ENCODE results near the gene PLPPR1. TPM values are rescaled to one million over a fixed set of nuclear protein-coding genes. Genes with fewer than 3 reads are reported as not detected.

The PLPPR1 gene
- total RNA-seq, 4 donors from 2014 or later: 0.47 to 0.57 TPM; not detected in 2

DNA sequence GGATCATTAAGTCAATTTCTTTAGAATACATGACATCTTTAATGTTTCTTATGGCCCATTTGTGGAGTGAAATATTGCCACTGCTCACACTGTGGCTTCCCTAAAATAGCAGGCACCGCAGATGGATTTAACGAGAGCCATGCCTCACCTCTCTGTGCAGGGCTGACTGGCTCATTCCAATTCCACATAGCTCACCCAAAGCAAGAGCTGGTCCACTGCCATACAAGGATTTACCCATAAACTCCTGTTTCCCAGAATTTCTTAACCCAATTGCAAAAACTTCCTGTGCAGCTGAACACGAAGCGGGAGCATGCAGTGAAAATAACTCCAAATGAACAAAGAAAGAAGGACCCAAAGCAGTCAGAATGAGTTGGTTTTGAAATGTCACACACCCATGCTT lies 196.7 kb downstream of the PLPPR1 start:
- H3K4me3 ChIP-seq: no peak overlapping the region

DNA sequence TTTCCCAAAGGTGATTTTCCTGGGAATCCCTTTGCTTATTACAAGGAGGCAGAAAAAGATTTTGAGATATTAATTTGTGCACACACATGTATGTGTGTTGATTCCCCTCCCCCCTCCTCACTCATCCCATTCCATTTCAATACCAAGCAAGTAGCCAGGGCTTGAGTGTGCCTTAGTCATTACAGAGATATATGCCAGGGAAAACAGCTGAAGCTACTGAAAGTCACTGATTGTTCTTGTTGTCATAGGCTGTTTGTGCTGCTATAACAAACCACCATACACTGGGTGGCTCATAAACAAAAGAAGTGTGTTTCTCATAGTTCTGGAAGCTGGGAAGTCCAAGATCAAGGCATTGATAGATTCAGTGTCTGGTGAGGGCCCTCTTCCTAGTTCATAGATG lies 197.6 kb downstream of the PLPPR1 start:
- H3K27ac ChIP-seq: no peak overlapping the region
- intact Hi-C loops (cut with DNase I): no loop called here
- TF ChIP-seq, protein P1, sequence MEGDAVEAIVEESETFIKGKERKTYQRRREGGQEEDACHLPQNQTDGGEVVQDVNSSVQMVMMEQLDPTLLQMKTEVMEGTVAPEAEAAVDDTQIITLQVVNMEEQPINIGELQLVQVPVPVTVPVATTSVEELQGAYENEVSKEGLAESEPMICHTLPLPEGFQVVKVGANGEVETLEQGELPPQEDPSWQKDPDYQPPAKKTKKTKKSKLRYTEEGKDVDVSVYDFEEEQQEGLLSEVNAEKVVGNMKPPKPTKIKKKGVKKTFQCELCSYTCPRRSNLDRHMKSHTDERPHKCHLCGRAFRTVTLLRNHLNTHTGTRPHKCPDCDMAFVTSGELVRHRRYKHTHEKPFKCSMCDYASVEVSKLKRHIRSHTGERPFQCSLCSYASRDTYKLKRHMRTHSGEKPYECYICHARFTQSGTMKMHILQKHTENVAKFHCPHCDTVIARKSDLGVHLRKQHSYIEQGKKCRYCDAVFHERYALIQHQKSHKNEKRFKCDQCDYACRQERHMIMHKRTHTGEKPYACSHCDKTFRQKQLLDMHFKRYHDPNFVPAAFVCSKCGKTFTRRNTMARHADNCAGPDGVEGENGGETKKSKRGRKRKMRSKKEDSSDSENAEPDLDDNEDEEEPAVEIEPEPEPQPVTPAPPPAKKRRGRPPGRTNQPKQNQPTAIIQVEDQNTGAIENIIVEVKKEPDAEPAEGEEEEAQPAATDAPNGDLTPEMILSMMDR (IDR thresholded peaks at IDR 0.05): no peak
- no peak for TF ChIP-seq POLR2A (IDR thresholded peaks at IDR 0.05)
- H3K9me3 ChIP-seq: no peaks in the 10 kb centered on the region
- no peaks in the 10 kb centered on the region for H3K27me3 ChIP-seq
- H3K36me3 ChIP-seq: no peaks in the 10 kb centered on the region
- H3K4me3 ChIP-seq: no peak overlapping the region
- DNase-seq: no peak
- H3K4me1 ChIP-seq: no peaks in the 10 kb centered on the region

More for the DNA sequence above, 196.7 kb downstream of the PLPPR1 start:
- DNase-seq: no peak
- Histone ChIP-seq H3K4me1 (no peaks in the 10 kb centered on the region), H3K27ac (no peak overlapping the region), H3K9me3 (no peaks in the 10 kb centered on the region), H3K27me3 (no peaks in the 10 kb centered on the region), H3K36me3 (no peaks in the 10 kb centered on the region)
- TF ChIP-seq POLR2A (IDR thresholded peaks at IDR 0.05): no peak
- TF ChIP-seq, protein P1 (IDR thresholded peaks at IDR 0.05): no peak
- intact Hi-C loops (cut with DNase I): no loop called here
- 76 to 93% methylated on average over 4 of the region's 4 CpGs for WGBS, 2 donors

DNA sequence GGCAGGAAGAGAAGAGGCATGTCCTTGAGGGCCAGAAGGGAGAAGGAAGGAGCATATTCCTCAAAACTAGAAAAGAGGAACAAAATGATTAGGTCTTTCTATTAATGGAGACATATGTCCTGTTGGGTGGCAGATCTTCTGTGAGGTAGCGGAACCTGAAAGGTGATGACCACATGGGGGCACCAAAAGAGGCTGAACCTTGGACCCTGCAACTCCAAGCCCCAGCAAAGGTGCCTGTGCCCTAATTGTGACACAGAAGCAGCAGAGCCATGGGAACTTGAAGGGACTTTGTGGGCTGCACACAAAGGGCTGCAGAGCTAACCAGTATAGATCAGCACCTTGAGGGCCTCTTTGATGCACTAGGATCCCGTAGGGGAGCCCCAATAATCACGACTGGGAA lies 198.3 kb downstream of the PLPPR1 start:
- 69 to 79% methylated on average over 3 of the region's 3 CpGs for WGBS, 2 donors
- TF ChIP-seq, protein P1 (IDR thresholded peaks at IDR 0.05): no peak
- no peak for TF ChIP-seq POLR2A (IDR thresholded peaks at IDR 0.05)
- Histone ChIP-seq H3K27ac (no peak overlapping the region), H3K4me1 (no peaks in the 10 kb centered on the region), H3K4me3 (no peak overlapping the region), H3K9me3 (no peaks in the 10 kb centered on the region), H3K27me3 (no peaks in the 10 kb centered on the region), H3K36me3 (no peaks in the 10 kb centered on the region)
- DNase-seq: no peak
- intact Hi-C loops (cut with DNase I): no loop called here

DNA sequence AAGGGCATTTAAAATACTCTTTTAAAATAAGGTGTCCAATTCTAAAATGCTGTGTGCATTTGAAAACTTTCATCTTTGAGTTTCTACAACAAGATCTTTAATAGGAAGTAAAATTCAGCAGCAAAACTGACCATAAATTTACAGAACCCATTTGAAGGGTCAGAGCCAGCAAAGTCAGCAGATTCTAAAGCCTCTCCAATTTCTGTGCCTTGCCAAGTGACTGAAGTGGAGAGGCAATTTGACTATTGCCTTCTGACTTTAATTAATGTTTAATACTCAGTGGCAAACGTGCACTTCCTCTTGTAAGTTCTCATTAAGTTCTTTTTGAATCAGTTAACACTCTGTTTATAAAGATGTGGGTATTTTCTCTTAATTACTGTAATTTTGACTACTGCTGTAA lies 201.1 kb downstream of the PLPPR1 start:
- Histone ChIP-seq H3K27ac (no peak overlapping the region), H3K36me3 (no peaks in the 10 kb centered on the region), H3K4me1 (no peaks in the 10 kb centered on the region), H3K4me3 (no peak overlapping the region), H3K9me3 (no peaks in the 10 kb centered on the region), H3K27me3 (no peaks in the 10 kb centered on the region)
- TF ChIP-seq, protein P1 (IDR thresholded peaks at IDR 0.05): no peak
- no peak for TF ChIP-seq POLR2A (IDR thresholded peaks at IDR 0.05)
- intact Hi-C loops (cut with DNase I): no loop called here
- no peak for DNase-seq
- WGBS, 2 donors: 4 to 12% methylated on average over 1 of the region's 1 CpG

DNA sequence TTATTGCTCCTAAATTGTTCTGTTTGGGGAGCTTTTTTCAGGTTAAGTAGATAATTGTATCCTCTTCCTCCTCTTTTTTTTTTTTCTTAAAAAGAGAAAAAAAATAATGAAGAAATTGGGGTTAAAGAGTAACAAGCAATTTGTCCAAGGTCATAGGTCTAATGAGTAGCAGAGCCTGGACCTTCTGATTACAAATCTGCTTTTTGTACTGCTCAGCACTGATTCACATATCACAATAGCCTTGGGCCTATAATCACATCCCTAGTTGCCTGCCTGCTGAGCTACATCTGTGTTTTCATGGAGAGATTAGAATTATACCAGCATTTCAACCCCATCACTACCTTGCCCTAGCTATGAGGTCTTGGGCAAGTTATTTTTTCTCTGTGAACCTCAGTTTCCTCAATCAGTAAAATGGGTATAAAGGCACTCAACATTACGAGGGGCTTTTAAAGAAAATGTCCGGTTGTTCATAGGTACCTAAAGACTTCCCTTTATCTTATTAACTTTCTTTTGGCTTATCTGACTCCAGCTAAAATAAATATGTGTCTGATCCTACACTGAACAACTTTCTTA lies 204.0 kb downstream of the PLPPR1 start:
- H3K4me1 ChIP-seq: no peaks in the 10 kb centered on the region
- H3K4me3 ChIP-seq: no peak overlapping the region
- intact Hi-C loops (cut with DNase I): no loop called here
- no peak overlapping the region for H3K27ac ChIP-seq
- TF ChIP-seq, protein P1 (IDR thresholded peaks at IDR 0.05): no peak
- TF ChIP-seq POLR2A (IDR thresholded peaks at IDR 0.05): no peak
- no peaks in the 10 kb centered on the region for H3K36me3 ChIP-seq
- no peak for DNase-seq
- H3K9me3 ChIP-seq: no peaks in the 10 kb centered on the region
- no peaks in the 10 kb centered on the region for H3K27me3 ChIP-seq
- 89 to 90% methylated on average over 2 of the region's 2 CpGs for WGBS, 2 donors
